ENCODE results near the gene SYTL3. TPM values are rescaled to one million over a fixed set of nuclear protein-coding genes. Genes with fewer than 3 reads are reported as not detected.
A peak's percentile ranks its signal among the peaks of the same experiment; 100 is the strongest.

The SYTL3 gene
- total RNA-seq, 1 experiment from 2014 or later = 0.86 TPM

GRCh38 chr6:158636778-158637177, 13.1 kb upstream of the SYTL3 start:
- intact Hi-C loops (cut with micrococcal nuclease; ENCODE audit: unreplicated experiment) = no loop called here
- TF ChIP-seq CTCF (IDR thresholded peaks at IDR 0.05; ENCODE audit: insufficient read depth in 1 of 2, low read depth in 1 of 2, low read length in 1 of 2, severe bottlenecking in 1 of 2, unreplicated experiment in 1 of 2) = no peak
- Mint-ChIP-seq H3K36me3 (ENCODE audit: insufficient read depth, unreplicated experiment) (peaks cover 51% of the 10 kb centered on the region), H3K4me3 (ENCODE audit: unreplicated experiment) (no peak overlapping the region), H3K4me1 (ENCODE audit: low read depth, unreplicated experiment) (peaks cover 10% of the 10 kb centered on the region), H3K27ac (ENCODE audit: unreplicated experiment) (peak overlapping the region; percentile 37), H3K27me3 (ENCODE audit: insufficient read depth, unreplicated experiment) (no peaks in the 10 kb centered on the region), H3K9me3 (ENCODE audit: unreplicated experiment) (no peaks in the 10 kb centered on the region)
- no TSS peak for BruUV-seq (replicated peaks)
- ChIA-PET CTCF (no interaction called here), POLR2A (no interaction called here)
- H3K4me1 ChIP-seq = no peaks in the 10 kb centered on the region
- no peak for DNase-seq
- no peaks in the 10 kb centered on the region for H3K9me3 ChIP-seq
- no peak overlapping the region for H3K4me3 ChIP-seq (ENCODE audit: low read depth, low read length)
- H3K36me3 ChIP-seq (ENCODE audit: control insufficient read depth, insufficient read depth, low read length) = no peaks in the 10 kb centered on the region; the same call in 1 of the 2 replicates
- H3K27me3 ChIP-seq (replicated peaks; ENCODE audit: control insufficient read depth, insufficient read depth, low read length) = no peaks in the 10 kb centered on the region

GRCh38 chr6:158638324-158638854, 11.5 kb upstream of the SYTL3 start:
- CTCF ChIA-PET = no interaction called here
- TF ChIP-seq CTCF (IDR thresholded peaks at IDR 0.05; ENCODE audit: insufficient read depth in 1 of 2, low read depth in 1 of 2, low read length in 1 of 2, severe bottlenecking in 1 of 2, unreplicated experiment in 1 of 2) = no peak
- Histone ChIP-seq H3K4me1 (no peaks in the 10 kb centered on the region), H3K36me3 (ENCODE audit: control insufficient read depth, insufficient read depth, low read length) (no peaks in the 10 kb centered on the region; the same call in 1 of the 2 replicates), H3K9me3 (no peaks in the 10 kb centered on the region), H3K27me3 (replicated peaks; ENCODE audit: control insufficient read depth, insufficient read depth, low read length) (no peaks in the 10 kb centered on the region), H3K4me3 (ENCODE audit: low read depth, low read length) (no peak overlapping the region)
- POLR2A ChIA-PET = no interaction called here
- intact Hi-C loops (cut with micrococcal nuclease; ENCODE audit: unreplicated experiment) = no loop called here
- Mint-ChIP-seq H3K27me3 (ENCODE audit: insufficient read depth, unreplicated experiment) (no peaks in the 10 kb centered on the region), H3K36me3 (ENCODE audit: insufficient read depth, unreplicated experiment) (peaks cover 57% of the 10 kb centered on the region), H3K4me1 (ENCODE audit: low read depth, unreplicated experiment) (peaks cover 10% of the 10 kb centered on the region), H3K4me3 (ENCODE audit: unreplicated experiment) (no peak overlapping the region), H3K27ac (ENCODE audit: unreplicated experiment) (no peak overlapping the region), H3K9me3 (ENCODE audit: unreplicated experiment) (no peaks in the 10 kb centered on the region)
- BruUV-seq (replicated peaks) = no TSS peak
- no peak for DNase-seq

GRCh38 chr6:158639056-158639455, 10.8 kb upstream of the SYTL3 start:
- no peaks in the 10 kb centered on the region for H3K9me3 Mint-ChIP-seq (ENCODE audit: unreplicated experiment)
- no peak for TF ChIP-seq CTCF (IDR thresholded peaks at IDR 0.05; ENCODE audit: insufficient read depth in 1 of 2, low read depth in 1 of 2, low read length in 1 of 2, severe bottlenecking in 1 of 2, unreplicated experiment in 1 of 2)
- no peak for DNase-seq
- POLR2A ChIA-PET = no interaction called here
- H3K4me3 Mint-ChIP-seq (ENCODE audit: unreplicated experiment) = no peak overlapping the region
- H3K27me3 ChIP-seq (replicated peaks; ENCODE audit: control insufficient read depth, insufficient read depth, low read length) = no peaks in the 10 kb centered on the region
- intact Hi-C loops (cut with micrococcal nuclease; ENCODE audit: unreplicated experiment) = no loop called here
- H3K4me3 ChIP-seq (ENCODE audit: low read depth, low read length) = no peak overlapping the region
- CTCF ChIA-PET = no interaction called here
- peaks cover 62% of the 10 kb centered on the region for H3K36me3 Mint-ChIP-seq (ENCODE audit: insufficient read depth, unreplicated experiment)
- peaks cover 10% of the 10 kb centered on the region for H3K4me1 Mint-ChIP-seq (ENCODE audit: low read depth, unreplicated experiment)
- no peaks in the 10 kb centered on the region for H3K4me1 ChIP-seq
- BruUV-seq (replicated peaks) = no TSS peak
- H3K27ac Mint-ChIP-seq (ENCODE audit: unreplicated experiment) = no peak overlapping the region
- H3K27me3 Mint-ChIP-seq (ENCODE audit: insufficient read depth, unreplicated experiment) = no peaks in the 10 kb centered on the region
- H3K36me3 ChIP-seq (ENCODE audit: control insufficient read depth, insufficient read depth, low read length) = no peaks in the 10 kb centered on the region; the same call in 1 of the 2 replicates
- H3K9me3 ChIP-seq = no peaks in the 10 kb centered on the region

Measured in Caco-2 (cell line).